ENCODE data around the gene WDR6.

DNA sequence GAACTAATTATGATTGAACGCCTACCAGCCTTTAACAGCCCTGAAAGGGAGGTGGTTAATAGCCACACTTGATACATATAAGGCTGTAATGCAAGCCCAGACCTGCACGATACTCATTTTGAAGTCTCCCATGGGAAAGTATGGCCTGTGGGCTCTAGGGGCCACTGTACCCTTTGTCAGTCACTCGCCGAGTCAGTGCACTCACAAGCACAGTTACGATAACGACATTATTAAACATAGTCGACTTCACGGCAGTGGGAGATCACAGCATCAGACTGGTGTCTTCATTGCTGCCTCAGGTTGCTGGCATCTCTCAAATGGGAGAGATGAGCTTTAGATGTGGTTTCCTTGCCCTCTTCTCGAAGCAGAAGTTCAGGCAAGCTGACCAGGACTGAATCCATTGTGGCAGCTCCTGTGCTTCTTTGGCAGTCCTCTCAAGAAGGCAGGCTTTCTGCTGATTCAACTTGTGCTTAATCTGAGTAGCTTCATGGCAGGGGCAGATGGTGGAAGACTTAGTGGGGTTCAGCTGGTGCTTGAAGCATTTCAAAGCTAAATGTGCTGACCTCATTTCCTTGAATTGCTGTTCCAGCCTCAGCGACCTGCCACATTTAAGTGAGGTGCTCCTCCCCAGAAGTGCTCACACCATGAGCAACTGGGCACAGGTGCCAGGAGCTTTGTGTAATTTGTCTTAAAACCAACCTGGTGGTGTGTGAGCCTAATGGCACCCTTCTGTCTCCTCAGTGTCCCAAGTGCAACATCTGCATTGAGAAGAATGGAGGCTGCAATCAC is 32.9 kb upstream of the WDR6 start:
- TF ChIP-seq REST (IDR thresholded peaks at IDR 0.05; ENCODE audit: insufficient read depth in 1 of 2, low read depth in 2 of 2, low read length in 2 of 2), result no peak
- TF ChIP-seq SIN3A (IDR thresholded peaks at IDR 0.05; ENCODE audit: borderline replicate concordance, insufficient read depth, low read length), result no peak
